Psoas muscle (tissue), 8 donors: ENCODE results near the gene CDT1. TPM values are rescaled to one million over a fixed set of nuclear protein-coding genes. Genes with fewer than 3 reads are reported as not detected.
"Not testable (repeated sequence)": the region's sequence is repeated elsewhere in the genome, so short reads cannot be mapped to it uniquely, and the experiment has no call there.

Experiments
- ATAC-seq, 4 donors: fragments of 200-7000 bp; cut with Tn5 transposase; one replicate each; pipeline ENCODE4 v1.9.1; 2020; ENCODE audit warnings: moderate library complexity in 3 of 4, mild to moderate bottlenecking in 2 of 4
- DNase-seq, 2 donors: peaks; one replicate each; pipeline ENCODE4 v3.0.0-alpha.2; 2020
- H3K27ac ChIP-seq: fragments of 200-600 bp; one replicate; pipeline ENCODE4 v1.8.0; 2022
- H3K27me3 ChIP-seq, 3 donors: fragments of 200-600 bp in 1 of 3; one replicate each; pipeline versions ENCODE4 v1.6.1 to v1.8.0; 2013 to 2022; ENCODE audit warnings: low read length in 2 of 3, mild to moderate bottlenecking in 2 of 3, moderate library complexity in 1 of 3; ENCODE audit not compliant: insufficient read depth in 3 of 3
- H3K36me3 ChIP-seq, 2 donors: fragments of 200-600 bp in 1 of 2; one replicate each; pipeline versions ENCODE4 v1.6.1 to v1.8.0; 2013 to 2022; ENCODE audit warnings: low read depth in 1 of 2, mild to moderate bottlenecking in 1 of 2, moderate library complexity in 1 of 2; ENCODE audit not compliant: insufficient read depth in 1 of 2
- H3K4me1 ChIP-seq: fragments of 200-600 bp; one replicate; pipeline ENCODE4 v1.8.0; 2022
- H3K4me3 ChIP-seq: fragments of 200-600 bp; one replicate; pipeline ENCODE4 v1.8.0; 2022; ENCODE audit warnings: mild to moderate bottlenecking
- H3K9me3 ChIP-seq: fragments of 200-600 bp; one replicate; pipeline ENCODE4 v1.8.0; 2022
- WGBS, 3 donors: extraction: QIAGEN DNeasy Blood & Tissue Kit; methylation state at CpG; one replicate each; pipeline versions ENCODE4 v1.1.6 to v1.1.7; 2013; 5-methylcytosine and 5-hydroxymethylcytosine counted together
- intact Hi-C, 2 donors: fragments of 100-400 bp; cut with DNase I; formaldehyde crosslinking; loops; one replicate each; pipeline versions ENCODE4 v1.11.0 to v1.14.2; 2022
- polyA plus RNA-seq, 3 donors: library from polyadenylated mRNA; stranded (reverse); fragments of 200-250 nt; gene quantifications; one replicate each; pipeline ENCODE4 v1.2.3, GENCODE V29; 2013
- total RNA-seq, 4 donors: library from RNA; stranded (reverse); fragmentation: NEBNext Ultra II Directional in 2 of 4; extraction: Animal tissue kit (Norgen Biotek cat#: 25700) in 2 of 4; gene quantifications; one replicate each; pipeline versions ENCODE4 v1.2.1 to v1.2.4, GENCODE V29; 2021 to 2023
- TF ChIP-seq, protein P1 (sequence below): fragments of 200-600 bp; IDR thresholded peaks from one replicate; pipeline ENCODE4 v1.8.0; 2022; ENCODE audit warnings: antibody characterized with exemption
- donor health status: healthy with polysubstance abuse.
- donor health status: DM: no; HTN: no; CAD: no; lungs with moderate emphysema.
- donor health status: Bipolar disorder and iron deficiency.
- donor health status: healthy.
- donor health status: DM: yes; HTN: yes; CAD: no.
- donor health status: DM: no; HTN: no; CAD: no.
- donor health status: DM: no; HTN: no; CAD: no.
- donor health status: DM: yes; HTN: yes; CAD: no.

The CDT1 gene
- total and polyA plus RNA-seq, 7 donors: 0.03 to 0.59 (median 0.15) TPM; not detected in 1

DNA sequence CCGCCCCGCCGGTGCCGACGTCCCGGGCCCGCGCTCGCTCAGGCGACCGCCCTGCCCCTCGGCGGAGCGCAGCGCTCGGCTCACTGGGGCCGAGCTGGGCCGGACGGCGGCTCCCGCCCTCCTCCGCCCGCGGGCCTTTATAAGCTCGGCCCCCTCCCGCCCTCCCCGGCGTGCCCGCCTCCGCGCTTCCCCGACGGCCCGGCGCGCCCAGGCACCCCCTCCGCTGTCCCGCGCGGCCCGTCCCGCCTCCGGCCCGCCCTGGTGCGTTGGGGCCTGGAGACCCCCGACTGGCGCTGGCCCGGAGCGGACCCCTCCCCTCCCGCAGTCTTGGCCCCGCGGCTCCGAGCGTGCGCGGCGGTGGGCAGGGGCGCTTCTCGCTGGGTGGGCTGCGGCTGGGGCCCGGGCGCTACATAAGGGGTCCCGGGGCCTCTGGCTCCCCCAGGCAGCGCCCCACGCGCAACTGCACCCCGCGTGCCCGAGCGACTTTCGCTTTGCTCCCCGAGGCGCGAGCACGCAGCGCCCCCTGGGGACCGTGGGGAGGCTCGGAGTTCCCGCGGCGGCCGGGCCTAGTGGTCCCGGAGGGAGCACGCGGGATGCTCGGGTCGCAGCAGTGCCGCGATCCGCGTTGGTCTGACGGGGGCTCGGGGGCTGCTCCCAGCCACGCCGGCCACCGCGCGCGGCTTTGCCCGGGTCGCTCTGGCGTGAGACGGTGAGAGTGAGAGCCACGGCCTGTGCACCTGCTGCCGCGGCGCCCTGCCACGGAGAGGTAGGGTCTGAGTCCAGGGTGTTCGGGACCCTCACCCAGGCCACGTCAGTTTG is 18.3 kb upstream of the CDT1 start, which contains the start of gene PIEZO1:
PIEZO1 (minus strand) TSS at position 115 of the 819 bp plus-strand sequence. CDS start 256 bp downstream, outside the sequence.
- no peaks in the 10 kb centered on the region for H3K36me3 ChIP-seq
- DNase-seq (peak; percentile 81 to 83), ATAC-seq (peak; percentile 55 to 67 (median 57))
- intact Hi-C loops: loop anchor here (2.0 to 5.0 kb wide), 2 partner anchors 43 to 49 kb away; no protein-coding TSS in a partner anchor
- H3K4me1 ChIP-seq: peaks cover 7% of the 10 kb centered on the region
- no peaks in the 10 kb centered on the region for H3K9me3 ChIP-seq
- TF ChIP-seq, protein P1, sequence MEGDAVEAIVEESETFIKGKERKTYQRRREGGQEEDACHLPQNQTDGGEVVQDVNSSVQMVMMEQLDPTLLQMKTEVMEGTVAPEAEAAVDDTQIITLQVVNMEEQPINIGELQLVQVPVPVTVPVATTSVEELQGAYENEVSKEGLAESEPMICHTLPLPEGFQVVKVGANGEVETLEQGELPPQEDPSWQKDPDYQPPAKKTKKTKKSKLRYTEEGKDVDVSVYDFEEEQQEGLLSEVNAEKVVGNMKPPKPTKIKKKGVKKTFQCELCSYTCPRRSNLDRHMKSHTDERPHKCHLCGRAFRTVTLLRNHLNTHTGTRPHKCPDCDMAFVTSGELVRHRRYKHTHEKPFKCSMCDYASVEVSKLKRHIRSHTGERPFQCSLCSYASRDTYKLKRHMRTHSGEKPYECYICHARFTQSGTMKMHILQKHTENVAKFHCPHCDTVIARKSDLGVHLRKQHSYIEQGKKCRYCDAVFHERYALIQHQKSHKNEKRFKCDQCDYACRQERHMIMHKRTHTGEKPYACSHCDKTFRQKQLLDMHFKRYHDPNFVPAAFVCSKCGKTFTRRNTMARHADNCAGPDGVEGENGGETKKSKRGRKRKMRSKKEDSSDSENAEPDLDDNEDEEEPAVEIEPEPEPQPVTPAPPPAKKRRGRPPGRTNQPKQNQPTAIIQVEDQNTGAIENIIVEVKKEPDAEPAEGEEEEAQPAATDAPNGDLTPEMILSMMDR: peak; percentile 64
- peaks cover 0 to 40% (median 12%) of the 10 kb centered on the region in 3 donors for H3K27me3 ChIP-seq
- peak within 1 kb of the TSS; percentile 74 for H3K4me3 ChIP-seq
- 3 to 7% (median 5%) methylated on average over 35 to 110 of the region's 110 CpGs for WGBS, 3 donors
- H3K27ac ChIP-seq: peak within 1 kb of the TSS; percentile 61

DNA sequence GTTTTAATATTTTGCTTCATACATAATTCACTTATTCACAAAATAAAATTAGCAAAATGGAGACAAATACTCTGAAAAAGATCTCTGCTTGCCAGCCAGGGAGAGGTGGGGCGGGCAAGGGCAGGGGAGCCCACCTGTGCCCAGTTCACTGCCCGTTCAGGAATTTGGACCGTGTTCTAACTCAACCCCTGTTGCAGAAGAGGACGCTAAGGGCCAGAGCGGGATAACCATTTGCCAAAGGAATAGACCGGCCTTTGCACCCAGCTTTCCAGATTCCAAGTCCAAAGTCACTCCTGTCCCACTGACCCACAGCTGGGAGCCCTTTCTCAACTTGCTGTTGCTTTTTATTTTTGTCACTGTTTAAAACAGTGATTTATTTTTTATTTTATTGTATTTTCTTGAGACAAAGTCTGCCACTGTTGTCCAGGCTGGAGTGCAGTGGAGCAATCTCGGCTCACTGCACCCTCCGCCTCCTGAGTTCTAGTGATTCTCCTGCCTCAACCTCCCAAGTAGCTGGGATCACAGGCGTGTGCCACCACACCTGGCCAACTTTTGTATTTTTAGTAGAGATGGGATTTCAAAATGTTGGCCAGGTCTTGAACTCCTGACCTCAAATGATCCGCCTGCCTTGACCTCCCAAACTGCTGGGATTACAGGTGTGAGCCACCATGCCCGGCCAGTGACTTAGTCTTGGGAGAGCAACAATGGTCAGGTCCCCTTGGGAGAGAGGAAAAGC is 15.8 kb upstream of the CDT1 start:
- TF ChIP-seq, protein P1: no peak
- Histone ChIP-seq H3K27me3 (peaks cover 0 to 48% (median 13%) of the 10 kb centered on the region in 3 donors), H3K4me1 (peaks cover 7% of the 10 kb centered on the region), H3K4me3 (no peak overlapping the region), H3K9me3 (no peaks in the 10 kb centered on the region), H3K27ac (no peak overlapping the region), H3K36me3 (no peaks in the 10 kb centered on the region)
- intact Hi-C loops: loop anchor here in 1 of 2 donors (5.0 kb wide), 1 partner anchor 45 kb away; no protein-coding TSS in a partner anchor
- DNase-seq (peak in 1 of 2 donors; percentile 19), ATAC-seq (no peak)
- WGBS, 3 donors: 83 to 87% (median 84%) methylated on average over 11 of the region's 11 CpGs

DNA sequence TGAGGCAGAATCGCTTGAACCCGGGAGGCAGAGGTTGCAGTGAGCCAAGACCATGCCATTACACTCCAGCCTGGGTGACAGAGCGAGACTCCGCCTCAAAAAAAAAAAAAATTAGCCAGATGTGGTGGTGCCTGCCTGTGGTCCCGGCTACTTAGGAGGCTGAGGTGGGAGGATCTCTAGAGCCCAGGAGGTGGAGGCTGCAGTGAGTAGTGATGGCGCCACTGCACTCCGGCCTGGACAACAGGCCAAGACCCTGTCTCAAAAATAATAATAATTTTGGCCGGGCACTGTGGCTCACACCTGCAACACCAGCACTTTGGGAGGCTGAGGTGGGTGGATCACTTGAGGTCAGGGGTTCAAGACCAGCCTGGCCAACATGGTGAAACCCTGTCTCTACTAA is 14.8 kb upstream of the CDT1 start:
- DNase-seq: peak in 1 of 2 donors; percentile 32
- not testable (repeated sequence) for H3K36me3 ChIP-seq, H3K4me1 ChIP-seq, H3K27ac ChIP-seq, H3K9me3 ChIP-seq, H3K4me3 ChIP-seq, ATAC-seq
- H3K27me3 ChIP-seq: peaks cover 0 to 55% (median 14%) of the 10 kb centered on the region in 3 donors
- 93 to 97% (median 96%) methylated on average over 8 of the region's 8 CpGs for WGBS, 3 donors
- intact Hi-C loops: loop anchor here in 1 of 2 donors (5.0 kb wide), 1 partner anchor 46 kb away; no protein-coding TSS in a partner anchor

DNA sequence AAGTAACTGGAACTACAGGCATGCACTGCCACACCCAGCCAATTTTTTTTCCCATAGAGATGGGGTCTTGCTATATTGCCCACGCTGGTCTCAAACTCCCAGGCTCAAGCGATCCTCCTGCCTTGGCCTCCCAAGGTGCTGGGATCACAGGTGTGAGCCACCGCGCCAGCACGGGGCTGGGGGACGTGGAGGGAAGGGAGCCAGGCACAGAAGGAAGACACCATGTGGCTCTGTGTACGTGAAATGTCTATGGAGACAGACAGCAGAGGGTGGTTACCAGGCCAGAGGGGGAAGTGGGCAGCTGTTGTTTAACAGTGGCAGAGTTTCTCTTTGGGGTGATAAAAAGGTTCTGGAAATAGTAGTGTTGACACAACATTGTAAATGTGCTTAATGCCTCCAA is 14.0 kb upstream of the CDT1 start:
- 70 to 75% (median 72%) methylated on average over 7 of the region's 7 CpGs for WGBS, 3 donors
- intact Hi-C loops: loop anchor here in 1 of 2 donors (5.0 kb wide), 1 partner anchor 47 kb away; no protein-coding TSS in a partner anchor
- DNase-seq: peak in 1 of 2 donors; percentile 34
- TF ChIP-seq, protein P1: no peak
- Histone ChIP-seq H3K4me1 (no peaks in the 10 kb centered on the region), H3K36me3 (no peaks in the 10 kb centered on the region), H3K27ac (no peak overlapping the region), H3K9me3 (no peaks in the 10 kb centered on the region), H3K4me3 (no peak overlapping the region), H3K27me3 (peaks cover 0 to 54% (median 11%) of the 10 kb centered on the region in 3 donors)
- ATAC-seq: no peak
